Lower leg skin (tissue), 3 donors: ENCODE data around the gene SOX6.
"Not testable (repeated sequence)": the region's sequence is repeated elsewhere in the genome, so short reads cannot be mapped to it uniquely, and the experiment has no call there.

Experiments used
- CTCF ChIP-seq, 3 donors: fragments of 450-650 bp; IDR thresholded peaks; one replicate each; pipeline ENCODE4 v1.5.1; 2016; ENCODE audit warnings: antibody characterized with exemption in 3 of 3, mild to moderate bottlenecking in 3 of 3, moderate library complexity in 2 of 3
- POLR2A ChIP-seq, 2 donors: fragments of 450-650 bp; IDR thresholded peaks; one replicate each; pipeline ENCODE4 v1.6.1; 2016 to 2017; ENCODE audit warnings: antibody characterized with exemption in 2 of 2, mild to moderate bottlenecking in 1 of 2, moderate library complexity in 1 of 2

- not testable (repeated sequence) for TF ChIP-seq CTCF, POLR2A (IDR thresholded peaks at IDR 0.05)
These were observed 215.2 kb downstream of the SOX6 start for GRCh38 chr11:16141162-16141561.
